CD4-positive, alpha-beta T cell treated with Interleukin-15 for 4 hours (primary cell): Measurements from ENCODE around the gene CCDC187.

ENCODE experiments used
- DNase-seq: peaks from one replicate; pipeline ENCODE4 v3.0.0-alpha.2; 2020; ENCODE audit warnings: low spot score

Gene CCDC187

GRCh38 chr9:136297016-136297691 is 6.7 kb downstream of the CCDC187 start:
- no peak for DNase-seq

- DNase-seq: no peak
Observed at GRCh38 chr9:136296434-136297015, 7.4 kb downstream of the CCDC187 start.

- no peak for DNase-seq
Observed at GRCh38 chr9:136295542-136296433, 8.1 kb downstream of the CCDC187 start.

GRCh38 chr9:136295055-136295454 is 8.8 kb downstream of the CCDC187 start:
- DNase-seq: no peak

- DNase-seq: no peak
Observed at GRCh38 chr9:136294437-136294836, 9.5 kb downstream of the CCDC187 start.

GRCh38 chr9:136293476-136294077 is 10.3 kb downstream of the CCDC187 start:
- no peak for DNase-seq

GRCh38 chr9:136292591-136293448 is 11.1 kb downstream of the CCDC187 start:
- DNase-seq: no peak

GRCh38 chr9:136292026-136292538 is 11.8 kb downstream of the CCDC187 start:
- DNase-seq: no peak

GRCh38 chr9:136291306-136292025 is 12.4 kb downstream of the CCDC187 start:
- DNase-seq: no peak

GRCh38 chr9:136290508-136291000 is 13.3 kb downstream of the CCDC187 start:
- DNase-seq: no peak

- DNase-seq: no peak
Observed at GRCh38 chr9:136289651-136290507, 14.0 kb downstream of the CCDC187 start.

GRCh38 chr9:136287960-136288753 is 15.7 kb downstream of the CCDC187 start:
- DNase-seq: no peak

GRCh38 chr9:136286987-136287379 is 16.9 kb downstream of the CCDC187 start:
- no peak for DNase-seq

GRCh38 chr9:136286359-136286986 is 17.4 kb downstream of the CCDC187 start:
- DNase-seq: no peak

- DNase-seq: no peak
Observed at GRCh38 chr9:136285501-136286358, 18.2 kb downstream of the CCDC187 start.

- DNase-seq: no peak
Observed at GRCh38 chr9:136284951-136285350, 18.9 kb downstream of the CCDC187 start.

- no peak for DNase-seq
Observed at GRCh38 chr9:136284311-136284710, 19.6 kb downstream of the CCDC187 start.
